CD4-positive, CD25-positive, alpha-beta regulatory T cell (primary cell): ENCODE measurements around the gene NOG. TPM values are rescaled to one million over a fixed set of nuclear protein-coding genes. Genes with fewer than 3 reads are reported as not detected.

Source experiments
- ATAC-seq, 2 donors: fragments of 150-1000 bp; cut with Tn5 transposase; one replicate each; pipeline ENCODE4 v1.10.0; 2021; ENCODE audit warnings: low read depth in 2 of 2, moderate number of reproducible peaks in 2 of 2, moderate library complexity in 1 of 2
- DNase-seq, 3 donors: peaks; one replicate each; pipeline versions ENCODE4 v3.0.0 to v3.0.0-alpha.2; 2012 to 2022; ENCODE audit warnings: mixed read lengths in 1 of 3
- H3K27ac ChIP-seq: one replicate; pipeline ENCODE4 v1.7.0; 2013; ENCODE audit warnings: mild to moderate bottlenecking, low read length; ENCODE audit not compliant: insufficient read depth, poor library complexity, severe bottlenecking
- H3K27me3 ChIP-seq: one replicate; pipeline ENCODE4 v1.7.0; 2013; ENCODE audit warnings: low read length; ENCODE audit not compliant: control insufficient read depth, insufficient read depth
- H3K36me3 ChIP-seq: one replicate; pipeline ENCODE4 v1.7.0; 2013; ENCODE audit warnings: mild to moderate bottlenecking, low read length, moderate library complexity; ENCODE audit not compliant: control insufficient read depth, insufficient read depth
- H3K4me1 ChIP-seq: 2 replicates; pipeline ENCODE4 v1.7.0; 2013; ENCODE audit warnings: mild to moderate bottlenecking, low read length; ENCODE audit not compliant: insufficient read depth, control insufficient read depth, poor library complexity, severe bottlenecking
- H3K4me3 ChIP-seq: one replicate; pipeline ENCODE4 v1.7.0; 2013; ENCODE audit warnings: low read depth, mild to moderate bottlenecking, low read length, moderate library complexity
- H3K9me3 ChIP-seq, 2 experiments: 1 replicate in 1 of 2; 2 replicates in 1 of 2; pipeline ENCODE4 v1.7.0; 2013; ENCODE audit warnings: low read length in 2 of 2, mild to moderate bottlenecking in 1 of 2, moderate library complexity in 1 of 2; ENCODE audit not compliant: control insufficient read depth in 2 of 2
- H3K27ac Mint-ChIP-seq, 3 donors: one replicate each; pipeline ENCODE4 v1.8.0; 2020 to 2022; ENCODE audit warnings: mild to moderate bottlenecking in 3 of 3, mixed read lengths in 3 of 3, moderate library complexity in 2 of 3
- H3K27me3 Mint-ChIP-seq: one replicate; pipeline ENCODE4 v1.8.0; 2022; ENCODE audit warnings: mild to moderate bottlenecking, mixed read lengths
- H3K36me3 Mint-ChIP-seq: one replicate; pipeline ENCODE4 v1.8.0; 2020; ENCODE audit warnings: mixed read lengths
- H3K4me1 Mint-ChIP-seq, 4 donors: one replicate each; pipeline ENCODE4 v1.8.0; 2020 to 2022; ENCODE audit warnings: mixed read lengths in 4 of 4, mild to moderate bottlenecking in 1 of 4
- H3K4me3 Mint-ChIP-seq, 4 donors: one replicate each; pipeline ENCODE4 v1.8.0; 2020 to 2022; ENCODE audit warnings: mild to moderate bottlenecking in 4 of 4, mixed read lengths in 4 of 4, moderate library complexity in 3 of 4
- H3K9me3 Mint-ChIP-seq, 7 donors: one replicate each; pipeline ENCODE4 v1.8.0; 2020 to 2022; ENCODE audit warnings: mixed read lengths in 7 of 7, mild to moderate bottlenecking in 3 of 7, moderate library complexity in 2 of 7
- polyA plus RNA-seq, 4 donors: library from polyadenylated mRNA; unstranded; fragments of 300-500 nt; fragmentation: Illumina TruSeq; gene quantifications; one replicate each; pipeline ENCODE4 v1.2.3, GENCODE V29; 2021
- total RNA-seq: library from RNA; stranded (reverse); gene quantifications from one replicate; pipeline ENCODE4 v1.2.3, GENCODE V29; 2022

The NOG gene
- total and polyA plus RNA-seq, 5 donors from 2014 or later = 4.8 to 34.7 (median 18.7) TPM

- peak; percentile 43 to 69 (median 50) for DNase-seq
- Mint-ChIP-seq H3K36me3 (no peaks in the 10 kb centered on the region), H3K9me3 (peaks cover 0 to 2% (median 0%) of the 10 kb centered on the region in 7 donors), H3K27me3 (peaks cover 61% of the 10 kb centered on the region), H3K4me1 (peaks cover 6 to 22% (median 11%) of the 10 kb centered on the region in 4 donors), H3K27ac (peak overlapping the region in 2 of 3 donors; percentile 35 to 46), H3K4me3 (peak overlapping the region; percentile 85 to 95 (median 92))
- H3K27me3 ChIP-seq = peaks cover 21% of the 10 kb centered on the region
- H3K9me3 ChIP-seq = no peaks in the 10 kb centered on the region
- H3K4me1 ChIP-seq = peaks cover 47% of the 10 kb centered on the region
- peak; percentile 26 to 36 for ATAC-seq
- H3K27ac ChIP-seq = peak overlapping the region; percentile 47
- H3K4me3 ChIP-seq = peak overlapping the region; percentile 35
- H3K36me3 ChIP-seq = no peaks in the 10 kb centered on the region
These were observed 333 bp upstream of the NOG start for GRCh38 chr17:56593086-56593645.

GRCh38 chr17:56594320-56595107 lies 1.0 kb downstream of the NOG start:
- Mint-ChIP-seq H3K27ac (peak overlapping the region; percentile 64 to 97 (median 77)), H3K27me3 (peaks cover 66% of the 10 kb centered on the region), H3K4me1 (peaks cover 10 to 35% (median 19%) of the 10 kb centered on the region in 4 donors), H3K36me3 (no peaks in the 10 kb centered on the region), H3K9me3 (peaks cover 0 to 2% (median 0%) of the 10 kb centered on the region in 7 donors), H3K4me3 (peak overlapping the region; percentile 89 to 95 (median 94))
- H3K4me1 ChIP-seq = peaks cover 61% of the 10 kb centered on the region
- H3K36me3 ChIP-seq = no peaks in the 10 kb centered on the region
- H3K27ac ChIP-seq = peak overlapping the region; percentile 47
- no peaks in the 10 kb centered on the region for H3K9me3 ChIP-seq
- H3K4me3 ChIP-seq = peak overlapping the region; percentile 75
- H3K27me3 ChIP-seq = peaks cover 22% of the 10 kb centered on the region
- DNase-seq (peak; percentile 14 to 59 (median 57)), ATAC-seq (peak; percentile 26 to 30)

- peaks cover 20% of the 10 kb centered on the region for H3K27me3 ChIP-seq
- ATAC-seq (no peak), DNase-seq (no peak)
- peaks cover 69% of the 10 kb centered on the region for H3K27me3 Mint-ChIP-seq
- peaks cover 10 to 40% (median 22%) of the 10 kb centered on the region in 4 donors for H3K4me1 Mint-ChIP-seq
- H3K27ac Mint-ChIP-seq = peak overlapping the region; percentile 64 to 97 (median 77)
- peak overlapping the region; percentile 89 to 95 (median 94) for H3K4me3 Mint-ChIP-seq
- no peaks in the 10 kb centered on the region for H3K36me3 ChIP-seq
- H3K4me1 ChIP-seq = peaks cover 66% of the 10 kb centered on the region
- H3K9me3 Mint-ChIP-seq = peaks cover 0 to 2% (median 0%) of the 10 kb centered on the region in 7 donors
- no peaks in the 10 kb centered on the region for H3K36me3 Mint-ChIP-seq
- peak overlapping the region; percentile 47 for H3K27ac ChIP-seq
- H3K9me3 ChIP-seq = no peaks in the 10 kb centered on the region
- peak overlapping the region; percentile 75 for H3K4me3 ChIP-seq
These were observed 1.6 kb downstream of the NOG start for GRCh38 chr17:56595108-56595418.

GRCh38 chr17:56595831-56596690 lies 2.6 kb downstream of the NOG start:
- peak overlapping the region; percentile 74 to 98 (median 93) for H3K27ac Mint-ChIP-seq
- peaks cover 10 to 50% (median 25%) of the 10 kb centered on the region in 4 donors for H3K4me1 Mint-ChIP-seq
- Histone ChIP-seq H3K9me3 (no peaks in the 10 kb centered on the region), H3K4me3 (peak overlapping the region; percentile 66), H3K36me3 (no peaks in the 10 kb centered on the region), H3K4me1 (peaks cover 75% of the 10 kb centered on the region), H3K27ac (peak overlapping the region; percentile 55), H3K27me3 (peaks cover 13% of the 10 kb centered on the region)
- ATAC-seq (no peak), DNase-seq (peak in 1 of 3 donors; percentile 42)
- peak overlapping the region; percentile 68 to 95 (median 92) for H3K4me3 Mint-ChIP-seq
- no peaks in the 10 kb centered on the region for H3K9me3 Mint-ChIP-seq
- no peaks in the 10 kb centered on the region for H3K36me3 Mint-ChIP-seq
- peaks cover 59% of the 10 kb centered on the region for H3K27me3 Mint-ChIP-seq

GRCh38 chr17:56596691-56597494 lies 3.4 kb downstream of the NOG start:
- H3K27me3 ChIP-seq = peaks cover 10% of the 10 kb centered on the region
- peaks cover 83% of the 10 kb centered on the region for H3K4me1 ChIP-seq
- Mint-ChIP-seq H3K4me3 (peak overlapping the region; percentile 66 to 95 (median 92)), H3K27me3 (peaks cover 58% of the 10 kb centered on the region), H3K4me1 (peaks cover 10 to 58% (median 30%) of the 10 kb centered on the region in 4 donors), H3K27ac (peak overlapping the region; percentile 74 to 98 (median 94)), H3K9me3 (peaks cover 0 to 1% (median 0%) of the 10 kb centered on the region in 7 donors), H3K36me3 (no peaks in the 10 kb centered on the region)
- no peaks in the 10 kb centered on the region for H3K36me3 ChIP-seq
- peak overlapping the region; percentile 55 for H3K27ac ChIP-seq
- peak overlapping the region; percentile 55 for H3K4me3 ChIP-seq
- ATAC-seq (no peak), DNase-seq (no peak)
- H3K9me3 ChIP-seq = no peaks in the 10 kb centered on the region

GRCh38 chr17:56597495-56597990 lies 4.0 kb downstream of the NOG start:
- peak overlapping the region; percentile 39 for H3K27ac ChIP-seq
- Mint-ChIP-seq H3K4me1 (peaks cover 10 to 61% (median 34%) of the 10 kb centered on the region in 4 donors), H3K4me3 (peak overlapping the region; percentile 78 to 95 (median 89)), H3K36me3 (no peaks in the 10 kb centered on the region), H3K9me3 (peaks cover 0 to 1% (median 0%) of the 10 kb centered on the region in 7 donors), H3K27me3 (peaks cover 55% of the 10 kb centered on the region), H3K27ac (peak overlapping the region; percentile 74 to 98 (median 94))
- no peaks in the 10 kb centered on the region for H3K9me3 ChIP-seq
- peaks cover 6% of the 10 kb centered on the region for H3K27me3 ChIP-seq
- H3K4me3 ChIP-seq = peak overlapping the region; percentile 55
- no peaks in the 10 kb centered on the region for H3K36me3 ChIP-seq
- H3K4me1 ChIP-seq = peaks cover 89% of the 10 kb centered on the region
- ATAC-seq = no peak
- no peak for DNase-seq
